ENCODE data around the gene TRAPPC6A. TPM values are rescaled to one million over a fixed set of nuclear protein-coding genes. Genes with fewer than 3 reads are reported as not detected.

Gene TRAPPC6A
- total RNA-seq, 4 donors from 2014 or later, result 18.4 to 29.2 (median 24.8) TPM

DNA sequence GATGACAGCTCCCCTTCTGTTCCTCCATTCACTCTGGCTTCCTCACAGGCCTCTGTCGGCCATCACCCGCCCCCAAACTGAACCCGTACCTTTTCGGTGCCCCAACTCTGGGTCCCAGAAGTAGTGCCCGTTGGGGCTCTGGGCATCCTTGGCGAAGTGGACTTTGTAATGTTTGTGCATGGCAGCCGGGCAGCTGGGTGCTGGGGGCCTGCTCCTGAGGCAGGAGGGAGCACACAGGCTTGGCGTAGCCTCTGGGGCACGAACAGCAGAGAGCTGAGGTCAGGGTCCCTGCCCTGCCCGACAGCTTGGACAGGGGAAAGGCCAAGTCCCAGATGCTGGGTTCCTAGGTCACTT, 18.1 kb downstream of the TRAPPC6A start:
- no peak for TF ChIP-seq CTCF (IDR thresholded peaks at IDR 0.05 in 4 of 5, conservative IDR thresholded peaks at IDR 0.05 in 1 of 5)
- peaks cover 31 to 37% (median 34%) of the 10 kb centered on the region in 3 donors for H3K27me3 ChIP-seq
- no peaks in the 10 kb centered on the region for H3K9me3 ChIP-seq
- ATAC-seq (no peak), DNase-seq (no peak)
- H3K27ac ChIP-seq, result no peak overlapping the region
- H3K36me3 ChIP-seq, result no peaks in the 10 kb centered on the region
- no peak overlapping the region for H3K4me3 ChIP-seq
- intact Hi-C loops (cut with DNase I; ENCODE audit: low total_unique reads) (loop anchor here (5.0 kb wide), 1 partner anchor 87 kb away; the partner anchor contains the start of gene EXOC3L2), in situ Hi-C loops (cut with MboI; ENCODE audit: low sequenced_read_pairs in 4 of 4) (no loop called here)
- H3K4me1 ChIP-seq, result no peaks in the 10 kb centered on the region

GRCh38 chr19:45159210-45159970, 18.6 kb downstream of the TRAPPC6A start:
- H3K4me3 ChIP-seq, result no peak overlapping the region
- in situ Hi-C loops (cut with MboI; ENCODE audit: low sequenced_read_pairs in 4 of 4) (no loop called here), intact Hi-C loops (cut with DNase I; ENCODE audit: low total_unique reads) (no loop called here)
- no peak for DNase-seq
- no peaks in the 10 kb centered on the region for H3K9me3 ChIP-seq
- ATAC-seq, result no peak
- no peaks in the 10 kb centered on the region for H3K4me1 ChIP-seq
- peaks cover 33 to 41% (median 34%) of the 10 kb centered on the region in 3 donors for H3K27me3 ChIP-seq
- H3K27ac ChIP-seq, result no peak overlapping the region
- TF ChIP-seq CTCF (IDR thresholded peaks at IDR 0.05 in 4 of 5, conservative IDR thresholded peaks at IDR 0.05 in 1 of 5) (no peak), POLR2A (IDR thresholded peaks at IDR 0.05) (no peak)
- H3K36me3 ChIP-seq, result no peaks in the 10 kb centered on the region

DNA sequence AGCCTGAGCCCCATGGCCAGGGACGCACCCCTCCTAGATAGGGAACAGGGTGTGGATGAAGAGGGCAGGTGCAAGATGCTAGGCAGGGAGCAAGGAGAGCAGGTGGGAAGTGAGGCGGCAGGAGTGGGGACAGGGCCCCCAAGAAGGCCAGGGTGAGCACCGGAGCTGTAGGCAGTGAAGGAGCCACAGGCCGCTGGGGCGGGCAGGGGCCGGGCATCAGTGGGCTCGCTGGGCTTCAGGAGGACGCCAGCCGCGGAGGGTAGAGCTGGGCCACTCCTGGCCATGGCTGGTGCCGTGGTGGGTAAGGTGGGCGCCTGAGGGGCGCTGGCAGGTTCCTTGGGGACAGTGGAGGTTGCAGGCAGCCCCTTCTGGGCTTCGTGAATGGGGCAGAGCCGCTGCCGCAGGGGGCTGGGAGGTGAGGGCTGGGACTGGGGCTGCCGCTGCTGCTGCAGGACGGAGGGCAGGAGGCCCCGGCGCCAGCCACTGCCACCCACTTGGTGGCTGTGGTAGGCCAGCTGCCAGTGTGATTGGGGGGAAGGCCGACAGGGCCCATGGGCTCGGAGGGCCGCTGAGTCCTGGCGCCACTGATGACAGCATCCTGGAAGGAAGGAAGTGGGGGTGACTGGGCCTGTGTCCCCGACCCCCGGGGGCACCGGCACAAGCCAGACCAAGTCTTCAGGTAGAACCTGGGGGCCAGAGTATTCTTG, 19.4 kb downstream of the TRAPPC6A start:
- Histone ChIP-seq H3K27ac (no peak overlapping the region), H3K4me1 (peaks cover 4% of the 10 kb centered on the region in 2 donors), H3K9me3 (no peaks in the 10 kb centered on the region), H3K27me3 (peaks cover 34 to 49% (median 39%) of the 10 kb centered on the region in 3 donors), H3K4me3 (no peak overlapping the region), H3K36me3 (no peaks in the 10 kb centered on the region)
- ATAC-seq (no peak), DNase-seq (no peak)
- intact Hi-C loops (cut with DNase I; ENCODE audit: low total_unique reads), result no loop called here
- in situ Hi-C loops (cut with MboI; ENCODE audit: low sequenced_read_pairs in 4 of 4), result no loop called here
- no peak for TF ChIP-seq CTCF (IDR thresholded peaks at IDR 0.05 in 4 of 5, conservative IDR thresholded peaks at IDR 0.05 in 1 of 5)
- no peak for TF ChIP-seq POLR2A (IDR thresholded peaks at IDR 0.05)

GRCh38 chr19:45156751-45157150, 21.3 kb downstream of the TRAPPC6A start:
- Histone ChIP-seq H3K36me3 (no peaks in the 10 kb centered on the region), H3K27ac (no peak overlapping the region), H3K27me3 (peaks cover 35 to 63% (median 46%) of the 10 kb centered on the region in 3 donors), H3K4me1 (peaks cover 9 to 22% of the 10 kb centered on the region in 2 donors), H3K4me3 (no peak overlapping the region), H3K9me3 (no peaks in the 10 kb centered on the region)
- in situ Hi-C loops (cut with MboI; ENCODE audit: low sequenced_read_pairs in 4 of 4) (no loop called here), intact Hi-C loops (cut with DNase I; ENCODE audit: low total_unique reads) (no loop called here)
- no peak for TF ChIP-seq CTCF (IDR thresholded peaks at IDR 0.05 in 4 of 5, conservative IDR thresholded peaks at IDR 0.05 in 1 of 5)
- no peak for TF ChIP-seq POLR2A (IDR thresholded peaks at IDR 0.05)
- ATAC-seq (no peak), DNase-seq (no peak)
